Femur (tissue), 1 donor: ENCODE results near the gene PCDHGC3.

Experiments
- DNase-seq: peaks from one replicate; pipeline ENCODE4 v3.0.0-alpha.2; 2017

Gene PCDHGC3

GRCh38 chr5:141508798-141509611 lies 33.2 kb downstream of the PCDHGC3 start:
- DNase-seq = peak; percentile 80

- DNase-seq = no peak
These were observed 34.4 kb downstream of the PCDHGC3 start for GRCh38 chr5:141510160-141510559.

GRCh38 chr5:141510850-141511601 lies 35.3 kb downstream of the PCDHGC3 start:
- no peak for DNase-seq

- no peak for DNase-seq
These were observed 36.1 kb downstream of the PCDHGC3 start for GRCh38 chr5:141511771-141512325.

GRCh38 chr5:141512390-141512910 lies 36.7 kb downstream of the PCDHGC3 start:
- DNase-seq = peak; percentile 86

GRCh38 chr5:141512911-141513626 lies 37.3 kb downstream of the PCDHGC3 start:
- peak; percentile 83 for DNase-seq

GRCh38 chr5:141513627-141514329 lies 38.0 kb downstream of the PCDHGC3 start:
- DNase-seq = peak; percentile 94

GRCh38 chr5:141514330-141515133 lies 38.8 kb downstream of the PCDHGC3 start:
- DNase-seq = peak; percentile 64

- no peak for DNase-seq
These were observed 39.4 kb downstream of the PCDHGC3 start for GRCh38 chr5:141515141-141515540.

GRCh38 chr5:141515946-141516671 lies 40.3 kb downstream of the PCDHGC3 start:
- DNase-seq = no peak

GRCh38 chr5:141516672-141517025 lies 40.9 kb downstream of the PCDHGC3 start:
- no peak for DNase-seq

GRCh38 chr5:141517312-141517711 lies 41.5 kb downstream of the PCDHGC3 start:
- no peak for DNase-seq

- no peak for DNase-seq
These were observed 42.3 kb downstream of the PCDHGC3 start for GRCh38 chr5:141517880-141518617.

- no peak for DNase-seq
These were observed 42.9 kb downstream of the PCDHGC3 start for GRCh38 chr5:141518618-141519015.

GRCh38 chr5:141519605-141520565 lies 44.1 kb downstream of the PCDHGC3 start:
- no peak for DNase-seq

GRCh38 chr5:141521244-141521781 lies 45.5 kb downstream of the PCDHGC3 start:
- peak; percentile 74 for DNase-seq

GRCh38 chr5:141522301-141522700 lies 46.5 kb downstream of the PCDHGC3 start:
- no peak for DNase-seq

GRCh38 chr5:141523991-141524390 lies 48.2 kb downstream of the PCDHGC3 start:
- no peak for DNase-seq
